ENCODE data around the gene CALML6. TPM values are rescaled to one million over a fixed set of nuclear protein-coding genes. Genes with fewer than 3 reads are reported as not detected.

Gene CALML6
- total RNA-seq, 2 experiments from 2014 or later: 0.47 to 0.76 TPM

- ChIA-PET POLR2A (no interaction called here), CTCF (interaction anchor here (0.7 to 2.8 kb wide), 2 partner anchors 10 to 126 kb away, joined by 3 to 9 read pairs; no protein-coding TSS in a partner anchor)
- Mint-ChIP-seq H3K27me3 (no peaks in the 10 kb centered on the region), H3K4me1 (ENCODE audit: low read depth) (peaks cover 3% of the 10 kb centered on the region), H3K4me3 (peak within 1 kb of the TSS; percentile 53), H3K9me3 (no peaks in the 10 kb centered on the region), H3K36me3 (ENCODE audit: low read depth) (no peaks in the 10 kb centered on the region), H3K27ac (no peak within 1 kb of the TSS)
- no peak for TF ChIP-seq CTCF (IDR thresholded peaks at IDR 0.05)
- ATAC-seq (peak; percentile 4), DNase-seq (no peak)
- intact Hi-C loops (cut with micrococcal nuclease): no loop called here
Measured at GRCh38 chr1:1918901-1919303, 3.8 kb downstream of the CALML6 start, which contains the start of gene TMEM52. Gene TMEM52 (minus strand): TSS chr1:1919279. CDS start chr1:1919265, 14 bp downstream.

- no peak for TF ChIP-seq CTCF (IDR thresholded peaks at IDR 0.05)
- Mint-ChIP-seq H3K9me3 (no peaks in the 10 kb centered on the region), H3K4me1 (ENCODE audit: low read depth) (peaks cover 3% of the 10 kb centered on the region), H3K27me3 (no peaks in the 10 kb centered on the region), H3K36me3 (ENCODE audit: low read depth) (no peaks in the 10 kb centered on the region), H3K4me3 (peak overlapping the region; percentile 53), H3K27ac (no peak overlapping the region)
- ChIA-PET POLR2A (no interaction called here), CTCF (interaction anchor here (0.7 to 2.8 kb wide), 2 partner anchors 10 to 126 kb away, joined by 3 to 9 read pairs; no protein-coding TSS in a partner anchor)
- DNase-seq (peak; percentile 99), ATAC-seq (peak; percentile 94)
- intact Hi-C loops (cut with micrococcal nuclease): no loop called here
Measured at GRCh38 chr1:1919304-1920056, 4.4 kb downstream of the CALML6 start.

GRCh38 chr1:1920057-1920607 lies 5.1 kb downstream of the CALML6 start:
- Mint-ChIP-seq H3K27me3 (no peaks in the 10 kb centered on the region), H3K4me1 (ENCODE audit: low read depth) (peaks cover 3% of the 10 kb centered on the region), H3K9me3 (no peaks in the 10 kb centered on the region), H3K36me3 (ENCODE audit: low read depth) (no peaks in the 10 kb centered on the region), H3K27ac (no peak overlapping the region), H3K4me3 (no peak overlapping the region)
- ATAC-seq: no peak
- POLR2A ChIA-PET: no interaction called here
- no peak for DNase-seq
- no peak for TF ChIP-seq CTCF (IDR thresholded peaks at IDR 0.05)
- intact Hi-C loops (cut with micrococcal nuclease): no loop called here
- CTCF ChIA-PET: no interaction called here

- no peaks in the 10 kb centered on the region for H3K9me3 Mint-ChIP-seq
- no peak overlapping the region for H3K27ac Mint-ChIP-seq
- ATAC-seq (no peak), DNase-seq (no peak)
- no peak for TF ChIP-seq CTCF (IDR thresholded peaks at IDR 0.05)
- H3K4me3 Mint-ChIP-seq: no peak overlapping the region
- CTCF ChIA-PET: no interaction called here
- intact Hi-C loops (cut with micrococcal nuclease): no loop called here
- no peaks in the 10 kb centered on the region for H3K36me3 Mint-ChIP-seq (ENCODE audit: low read depth)
- POLR2A ChIA-PET: no interaction called here
- H3K27me3 Mint-ChIP-seq: no peaks in the 10 kb centered on the region
- H3K4me1 Mint-ChIP-seq (ENCODE audit: low read depth): peaks cover 3% of the 10 kb centered on the region
Measured at GRCh38 chr1:1920608-1921458, 5.8 kb downstream of the CALML6 start.
